NCI-H69 (cell line): ENCODE data around the gene ZNF180.
A peak's percentile ranks its signal among the peaks of the same experiment; 100 is the strongest.
"Not testable (repeated sequence)": the region's sequence is repeated elsewhere in the genome, so short reads cannot be mapped to it uniquely, and the experiment has no call there.

Experiments used
- DNase-seq: peaks from one replicate; lab custom pipeline; 2025; lab: John Stamatoyannopoulos, UW

The ZNF180 gene

DNA sequence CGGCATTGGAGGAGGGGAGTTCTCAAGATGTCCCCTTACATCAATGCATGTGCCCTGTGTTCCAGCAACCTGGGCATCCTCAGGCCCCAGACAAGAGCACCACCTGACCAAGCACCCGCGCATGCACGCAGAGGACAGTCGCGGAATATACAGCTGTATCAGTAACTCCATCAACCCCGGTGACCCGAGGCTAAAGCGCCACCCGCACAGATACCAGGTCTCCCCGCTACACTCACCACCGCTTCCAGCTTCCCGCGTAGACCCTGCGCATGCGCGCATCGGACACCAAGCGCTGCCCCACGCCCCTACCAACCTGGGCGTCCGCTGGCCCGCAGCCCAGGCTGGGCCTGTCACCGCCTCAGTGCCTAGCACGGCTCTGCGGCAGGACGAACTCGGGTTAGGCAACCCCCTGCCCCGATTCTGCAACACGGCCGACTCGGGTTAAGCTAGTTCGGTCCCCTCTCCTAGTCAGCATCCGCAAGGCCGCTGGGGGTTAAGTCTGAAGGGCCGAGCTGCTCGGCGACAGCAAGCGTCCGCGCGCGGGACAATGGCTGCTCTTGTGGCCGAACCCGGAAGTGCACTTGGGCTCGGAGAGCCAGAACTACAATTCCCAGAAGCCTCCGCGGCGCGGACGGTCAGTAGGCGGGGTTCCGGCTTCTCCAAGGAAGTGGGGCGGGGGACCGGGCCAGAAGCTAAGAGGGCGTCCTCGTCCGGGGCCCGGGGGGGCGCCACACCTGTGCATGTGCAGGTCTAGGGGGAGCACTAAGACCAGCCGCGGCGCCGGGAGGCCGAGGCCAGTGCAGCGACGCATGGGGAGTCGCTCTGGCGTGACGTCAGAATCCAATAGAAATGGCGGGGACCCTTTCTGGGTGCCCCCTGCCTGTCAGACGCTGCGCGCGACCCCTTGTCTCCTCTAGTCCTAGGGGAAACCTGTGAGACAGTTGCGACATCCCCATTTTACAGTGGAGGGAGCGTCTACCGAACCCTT is at the start of gene ZNF180:
Gene ZNF180 (minus strand): TSS at position 561 of the 988 bp plus-strand sequence. CDS start 3,188 bp downstream, outside the sequence.
- DNase-seq = peak; percentile 99

DNA sequence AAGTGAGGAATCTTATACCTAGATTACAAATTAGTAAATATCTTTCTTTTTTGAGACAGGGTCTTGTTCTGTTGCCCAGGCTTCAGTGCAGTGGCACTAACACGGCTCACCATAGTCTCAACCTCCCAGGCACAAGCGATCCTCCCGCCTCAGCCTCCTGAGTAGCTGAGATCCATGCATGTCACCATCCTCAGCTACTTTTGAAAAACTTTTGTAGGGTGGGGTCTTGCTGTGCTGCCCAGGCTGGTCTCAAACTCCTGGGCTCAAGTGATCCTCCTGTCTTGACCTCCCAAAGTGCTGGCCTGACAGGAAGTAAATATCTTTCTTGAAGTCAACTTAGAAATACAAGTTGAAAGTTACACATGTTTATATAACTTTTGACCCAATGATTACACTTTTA is 49.2 kb upstream of the ZNF180 start:
- DNase-seq = no peak

DNA sequence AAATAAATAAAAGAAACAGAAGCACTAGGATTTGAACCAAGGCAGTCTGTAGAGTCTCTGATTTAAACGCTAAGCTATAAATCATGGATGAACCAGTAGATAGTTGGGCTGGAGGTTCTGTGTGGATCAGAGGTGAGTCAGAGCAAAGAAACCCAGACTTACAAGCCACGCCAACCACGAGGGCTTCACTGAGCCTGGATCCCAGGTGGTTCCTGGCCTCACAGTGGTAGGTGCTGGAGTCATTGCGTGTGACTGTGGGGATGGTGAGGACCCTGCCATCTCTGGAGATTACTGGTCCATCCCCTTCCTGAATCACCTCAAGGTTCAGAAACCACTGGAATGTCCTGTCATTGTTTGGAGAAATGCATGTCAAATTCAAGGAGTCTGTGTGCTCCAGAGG is 48.4 kb upstream of the ZNF180 start:
- DNase-seq = no peak

DNA sequence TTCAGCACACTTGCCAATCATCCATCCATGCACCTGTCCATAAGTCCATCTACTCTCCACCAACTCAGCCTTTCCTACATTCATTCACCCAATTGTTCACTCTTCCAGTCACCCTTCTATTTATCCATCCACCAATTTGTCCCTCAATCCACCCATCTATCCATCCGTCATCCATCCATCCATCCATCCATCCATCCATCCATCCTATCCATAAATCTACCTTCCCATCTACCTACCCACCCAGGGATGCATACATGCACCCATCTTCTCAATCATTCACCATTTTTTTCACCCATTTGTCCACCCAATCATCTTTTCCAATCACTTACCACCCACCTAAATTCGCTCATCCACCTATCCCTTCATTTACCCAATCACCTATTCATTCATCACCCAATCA is 43.7 kb upstream of the ZNF180 start:
- no peak for DNase-seq

DNA sequence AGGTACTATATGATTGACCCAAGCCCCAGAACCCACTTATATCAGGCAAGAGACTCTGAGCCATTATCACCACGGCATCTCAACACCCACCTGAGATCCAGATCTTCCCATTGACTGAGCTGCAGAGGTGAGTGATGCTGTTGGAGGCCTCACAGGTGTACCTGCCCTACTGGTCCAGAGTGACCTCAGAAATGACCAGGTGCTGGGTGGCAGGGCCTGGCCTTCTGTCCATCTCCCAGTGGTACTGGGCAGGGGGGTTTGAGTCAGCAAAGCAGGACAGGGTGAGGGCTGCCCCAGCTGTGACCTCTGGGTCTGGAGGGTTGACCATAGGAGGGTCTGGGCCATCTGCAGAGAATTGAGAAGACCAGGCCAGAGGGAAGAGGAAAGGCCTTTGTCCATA is 42.3 kb upstream of the ZNF180 start:
- no peak for DNase-seq

DNA sequence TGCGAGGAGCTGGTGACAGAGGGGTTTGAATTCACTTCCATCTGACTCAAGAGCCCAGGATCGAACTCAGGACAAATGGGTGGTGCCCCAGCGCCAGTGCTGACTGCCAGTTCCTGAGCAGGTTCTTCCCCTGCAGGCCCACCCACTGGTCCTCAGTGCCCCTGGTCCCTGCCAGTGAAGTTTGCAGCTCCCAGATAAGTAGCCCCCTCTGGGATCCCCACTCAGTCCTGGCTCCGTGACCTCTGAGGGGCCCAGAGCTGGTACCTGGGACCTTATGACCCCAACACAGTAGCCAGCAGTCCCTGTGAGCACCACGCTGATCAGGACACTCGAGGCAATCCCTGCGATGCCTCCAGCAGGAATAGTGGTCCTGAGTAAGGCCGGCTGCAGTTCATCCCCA is 40.4 kb upstream of the ZNF180 start:
- DNase-seq = no peak

DNA sequence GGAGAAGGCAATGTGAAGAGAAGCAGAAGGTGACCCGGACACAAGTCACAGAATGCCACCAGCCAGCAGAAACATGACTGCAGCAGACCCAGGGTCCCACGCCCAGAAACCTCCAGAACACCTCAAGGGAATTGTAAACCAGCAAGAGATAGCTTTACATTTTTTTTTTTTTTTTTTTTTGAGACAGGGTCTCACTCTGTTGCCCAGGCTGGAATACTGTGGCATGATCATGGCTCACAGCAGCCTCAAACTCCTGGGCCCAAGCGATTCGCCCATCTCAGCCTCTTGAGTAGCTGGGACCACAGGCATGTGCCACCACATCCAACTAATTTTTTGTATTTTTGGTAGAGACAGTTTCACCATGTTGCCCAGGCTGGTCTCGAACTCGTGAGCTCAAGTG is 39.7 kb upstream of the ZNF180 start:
- no peak for DNase-seq

DNA sequence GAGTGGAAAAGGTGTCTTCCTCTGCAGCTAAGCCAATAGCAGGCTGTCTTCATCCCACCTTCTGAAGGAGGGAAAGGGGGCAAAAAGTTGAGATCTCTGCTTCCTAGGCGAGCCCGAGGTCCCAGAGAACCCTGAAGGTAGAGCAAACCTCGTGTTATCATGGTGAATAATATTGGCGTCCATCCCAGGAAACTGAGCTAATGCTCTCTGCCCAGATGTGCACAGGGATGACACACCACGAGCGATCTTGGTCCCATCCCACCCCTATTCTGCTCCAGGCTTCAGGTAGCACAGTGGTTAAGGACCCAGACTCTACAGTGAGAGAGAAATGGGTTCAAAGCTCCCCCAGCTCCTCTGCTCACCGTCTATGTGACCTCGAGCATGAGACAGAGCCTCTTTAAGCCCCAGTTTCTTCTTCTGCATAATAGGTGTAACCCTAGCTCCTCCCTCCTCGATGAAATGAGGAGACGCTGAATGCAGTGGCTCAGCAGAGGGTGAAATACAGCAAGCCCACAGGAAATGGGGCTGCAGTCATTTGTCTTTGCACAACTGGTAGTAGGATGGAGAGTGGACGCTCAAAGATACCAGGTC is 39.0 kb upstream of the ZNF180 start:
- no peak for DNase-seq

DNA sequence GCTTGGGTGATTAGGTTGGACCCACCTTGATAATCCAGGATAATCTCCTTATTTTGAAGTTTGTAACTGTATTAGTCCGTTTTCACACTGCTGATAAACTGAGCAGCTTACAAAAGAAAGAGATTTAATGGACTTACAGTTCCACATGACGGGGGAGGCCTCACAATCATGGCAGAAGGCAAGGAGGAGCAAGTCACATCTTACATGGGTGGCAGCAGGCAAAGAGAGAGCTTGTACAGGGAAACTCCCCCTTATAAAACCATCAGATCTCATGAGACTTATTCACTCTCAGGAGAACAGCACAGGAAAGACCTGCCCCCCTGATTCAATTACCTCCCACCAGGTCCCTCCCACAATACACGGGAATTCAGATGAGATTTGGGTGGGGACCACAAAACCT is 35.0 kb upstream of the ZNF180 start:
- DNase-seq = not testable (repeated sequence)

DNA sequence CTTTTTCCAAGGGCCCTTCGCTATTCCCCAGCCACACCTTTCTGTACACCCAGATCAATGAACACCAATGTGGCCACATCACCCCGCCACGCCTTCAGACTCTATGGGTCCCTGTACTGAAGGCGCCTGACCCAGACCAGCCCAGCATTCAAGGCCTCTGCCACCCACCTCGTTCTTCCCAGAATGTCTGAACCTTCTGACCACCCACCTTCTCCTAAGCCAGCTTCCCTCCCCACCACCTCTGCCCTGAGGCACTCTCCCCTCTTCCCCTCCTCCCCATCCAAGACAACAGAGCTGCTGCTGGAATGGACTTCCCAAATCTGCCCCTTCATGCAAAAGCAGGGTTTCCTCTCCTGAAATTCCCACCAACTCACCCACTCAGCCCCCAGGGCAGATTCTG is 32.5 kb upstream of the ZNF180 start:
- DNase-seq = no peak

DNA sequence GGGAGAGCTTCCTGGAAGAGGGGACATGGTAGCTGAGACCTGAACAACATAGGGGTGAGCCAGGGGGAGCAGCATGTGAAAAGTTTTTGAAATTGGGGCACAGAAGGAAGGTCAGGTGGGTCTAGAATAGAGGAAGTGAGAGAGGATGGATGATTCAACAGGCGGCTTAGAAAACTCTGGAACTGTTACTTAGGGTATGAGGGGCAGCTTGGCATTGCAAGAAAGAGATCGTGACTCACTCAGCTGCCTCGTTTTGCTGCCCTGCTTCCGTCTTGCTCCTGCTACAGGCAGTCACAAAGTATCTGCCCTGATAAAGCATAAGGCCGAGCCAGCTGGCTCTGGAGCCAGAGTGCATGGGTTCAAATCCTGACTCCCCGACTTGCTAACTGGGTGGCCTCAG is 30.5 kb upstream of the ZNF180 start:
- DNase-seq = no peak

DNA sequence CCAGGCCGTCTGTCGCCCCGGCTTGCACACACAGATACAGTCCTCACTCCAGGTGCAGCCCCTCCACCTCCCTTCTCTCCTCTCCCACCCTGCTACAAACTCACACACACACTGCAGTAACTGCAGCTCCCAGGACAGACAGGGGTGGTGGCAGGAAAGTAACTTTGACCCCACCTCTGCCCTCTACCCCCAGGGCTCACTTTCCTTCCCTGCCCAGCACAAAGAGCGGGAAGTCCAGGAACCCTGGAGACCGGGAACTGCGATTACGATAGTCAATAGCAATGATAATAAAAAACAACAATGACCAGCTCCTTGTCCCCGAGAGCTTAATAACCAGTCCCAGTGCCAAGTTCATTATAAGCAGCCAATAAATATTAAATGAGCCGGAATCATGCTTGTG is 29.2 kb upstream of the ZNF180 start, which contains the start of gene CEACAM20:
Gene CEACAM20 (minus strand): TSS at position 140 of the 400 bp plus-strand sequence. CDS start 166 bp downstream, outside the sequence.
- peak; percentile 42 for DNase-seq

DNA sequence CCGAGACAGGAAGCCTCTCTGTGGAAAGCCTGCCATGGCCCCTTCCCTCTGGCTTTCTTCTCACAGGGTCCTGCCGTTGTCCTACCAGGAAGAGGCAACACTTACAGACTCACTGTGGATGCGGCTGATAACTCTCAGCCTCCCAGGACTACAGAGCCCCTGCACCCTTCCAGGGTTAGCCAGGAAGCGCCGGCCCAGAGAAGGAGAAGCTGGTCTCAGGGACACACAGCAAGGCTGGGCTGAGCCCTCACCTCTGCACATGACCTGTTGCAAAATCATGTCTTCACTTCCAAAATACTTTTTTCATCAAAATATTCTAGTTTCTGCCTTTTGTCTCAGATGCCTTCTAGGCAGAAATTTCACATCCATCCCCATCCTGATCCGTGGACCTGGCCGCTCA is 27.2 kb upstream of the ZNF180 start:
- no peak for DNase-seq

DNA sequence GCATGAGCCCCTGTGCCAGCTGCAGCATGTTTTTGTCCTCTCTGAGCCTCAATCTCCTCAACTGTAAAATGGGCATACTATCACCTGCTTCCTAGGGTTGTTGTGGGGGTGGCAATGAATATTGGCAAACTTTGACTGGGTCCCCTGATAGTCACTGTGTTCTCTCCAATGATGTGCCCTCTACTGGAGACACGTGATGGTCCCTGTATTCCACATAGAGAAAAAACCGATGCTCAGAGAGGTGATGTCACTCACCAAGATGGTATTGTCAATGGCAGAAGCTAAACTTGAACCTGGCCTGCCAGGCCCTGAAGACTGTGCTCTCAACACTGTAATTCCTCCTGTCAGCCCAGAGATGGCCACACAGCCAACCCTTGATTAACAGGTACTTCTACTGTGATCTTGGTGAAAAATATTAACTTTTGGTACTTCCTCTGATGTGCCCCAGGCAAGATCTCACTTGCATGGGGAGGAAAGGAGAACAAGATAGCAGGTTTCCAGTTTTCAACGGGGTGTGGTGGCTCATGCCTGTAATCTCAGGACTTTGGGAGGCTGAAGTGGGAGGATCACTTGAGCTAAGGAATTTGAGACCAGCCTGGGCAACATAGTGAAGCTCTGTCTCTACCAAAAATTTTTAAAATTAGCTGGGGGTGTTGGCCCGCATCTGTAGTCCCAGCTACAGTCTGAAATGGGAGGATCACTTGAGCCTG is 25.6 kb upstream of the ZNF180 start:
- DNase-seq = no peak

DNA sequence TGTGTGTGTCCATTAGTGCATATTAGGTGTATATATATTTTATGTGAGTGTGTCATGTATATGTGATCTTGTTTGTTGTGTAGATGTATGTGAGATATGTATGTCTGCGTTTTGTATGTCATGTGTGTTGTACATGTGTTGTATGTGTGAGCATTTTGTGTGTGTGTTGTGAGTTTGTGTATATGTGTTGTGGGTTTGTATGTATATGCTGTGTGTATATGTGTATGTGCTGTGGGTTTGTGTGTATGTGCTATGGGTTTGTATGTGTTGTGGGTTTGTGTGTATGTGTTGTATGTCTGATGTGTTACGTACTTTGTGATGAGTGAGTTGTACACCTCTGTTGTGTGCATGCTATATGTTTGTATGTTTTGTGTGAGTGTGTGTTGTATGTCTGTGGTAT is 21.0 kb upstream of the ZNF180 start:
- DNase-seq = no peak

DNA sequence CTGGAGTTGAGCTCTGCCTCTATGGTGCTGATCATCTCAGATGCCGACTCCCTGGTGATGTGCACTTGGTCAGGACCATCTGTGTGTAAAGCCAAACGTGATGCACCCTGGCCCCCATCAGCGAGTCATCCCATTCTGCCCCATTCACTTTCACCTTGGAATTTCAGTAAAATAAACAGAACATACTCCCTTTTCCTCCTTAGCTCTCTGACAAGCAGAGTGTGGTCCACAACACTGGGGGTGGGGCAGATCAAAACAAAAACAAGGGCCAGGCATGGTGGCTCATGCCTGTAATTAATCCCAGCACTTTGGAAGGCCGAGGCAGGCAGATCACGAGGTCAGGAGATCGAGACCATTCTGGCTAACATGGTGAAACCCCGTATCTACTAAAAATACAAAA is 16.8 kb upstream of the ZNF180 start:
- no peak for DNase-seq

DNA sequence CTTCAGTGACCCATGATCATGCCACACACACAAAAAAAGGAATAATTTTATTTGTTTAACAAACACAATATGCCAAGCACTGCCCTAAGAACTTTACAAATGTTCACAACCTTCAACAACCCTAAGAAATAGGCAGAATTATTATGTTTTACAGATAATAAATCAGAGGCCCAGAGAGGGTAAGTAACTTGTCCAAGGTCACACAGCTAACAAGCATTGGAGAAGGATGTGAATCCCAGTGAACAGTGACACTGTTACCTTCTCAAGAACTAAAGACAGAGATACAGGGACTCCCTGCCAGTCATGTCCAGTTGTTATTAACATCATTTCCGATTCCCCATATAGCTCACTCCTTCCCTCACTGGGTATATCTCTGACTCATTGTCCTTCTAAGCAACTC is 15.6 kb upstream of the ZNF180 start:
- DNase-seq = no peak

DNA sequence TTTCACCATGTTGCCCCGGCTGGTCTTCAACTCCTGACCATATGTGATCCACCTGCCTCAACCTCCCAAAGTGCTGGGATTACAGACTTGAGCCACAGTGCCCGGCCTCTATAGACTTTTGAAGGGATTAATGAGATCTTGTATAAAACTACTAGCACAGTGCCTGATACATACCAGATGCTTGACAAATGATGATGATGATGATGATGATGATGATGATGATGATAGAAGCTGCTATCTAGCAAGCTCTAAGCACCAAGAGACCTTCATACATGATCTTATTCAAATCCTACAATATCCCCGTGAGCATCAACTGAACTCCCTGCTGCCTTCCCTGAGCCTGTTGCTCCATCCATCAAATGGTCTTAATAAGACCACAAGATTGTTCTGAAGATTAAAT is 14.7 kb upstream of the ZNF180 start:
- DNase-seq = no peak

DNA sequence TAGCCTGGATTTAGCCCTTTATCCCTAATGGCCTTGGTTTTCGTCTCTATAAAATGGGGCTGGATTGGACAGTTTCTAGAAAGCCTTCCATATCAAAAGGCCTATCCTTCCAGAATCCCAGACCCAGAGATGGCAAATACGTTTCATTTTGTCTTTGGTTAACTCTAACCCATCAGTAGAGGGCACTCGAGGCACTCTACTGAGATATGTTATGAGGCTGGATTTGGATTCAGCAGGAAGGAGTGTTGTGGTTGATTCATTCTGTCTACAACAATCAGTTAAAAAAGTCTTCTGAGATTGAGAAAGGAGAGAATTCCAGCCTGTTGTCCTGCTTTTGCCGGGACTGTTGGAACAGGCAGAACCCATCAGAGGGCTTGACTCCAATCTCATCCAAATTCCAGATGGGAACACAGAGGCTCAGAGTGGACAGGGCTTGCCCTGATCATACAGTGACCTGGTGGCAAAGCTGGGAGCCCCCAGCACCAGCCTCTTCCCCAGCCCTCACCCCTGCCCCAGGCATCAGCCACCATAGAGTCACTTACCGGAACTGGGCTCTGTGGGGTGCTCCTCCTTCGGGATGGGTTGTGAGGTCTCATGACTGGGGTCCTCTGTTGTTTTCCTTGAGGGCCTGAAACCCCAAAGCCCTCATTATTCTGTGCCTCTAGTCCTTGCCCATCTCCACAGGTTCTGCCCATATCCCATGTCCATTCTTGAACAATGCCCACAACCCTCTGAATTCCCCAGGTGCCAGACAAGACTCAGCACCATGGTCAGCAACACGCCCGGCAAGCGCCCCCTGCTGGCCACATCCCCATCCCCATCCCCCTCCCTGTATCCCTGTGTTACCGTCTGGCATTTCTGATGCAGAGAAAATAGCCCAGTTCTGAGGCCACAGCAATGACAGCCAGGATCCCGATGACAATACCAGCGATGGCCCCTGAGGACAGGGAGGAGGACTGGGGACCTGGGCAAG is 12.3 kb upstream of the ZNF180 start:
- DNase-seq = peak; percentile 57

DNA sequence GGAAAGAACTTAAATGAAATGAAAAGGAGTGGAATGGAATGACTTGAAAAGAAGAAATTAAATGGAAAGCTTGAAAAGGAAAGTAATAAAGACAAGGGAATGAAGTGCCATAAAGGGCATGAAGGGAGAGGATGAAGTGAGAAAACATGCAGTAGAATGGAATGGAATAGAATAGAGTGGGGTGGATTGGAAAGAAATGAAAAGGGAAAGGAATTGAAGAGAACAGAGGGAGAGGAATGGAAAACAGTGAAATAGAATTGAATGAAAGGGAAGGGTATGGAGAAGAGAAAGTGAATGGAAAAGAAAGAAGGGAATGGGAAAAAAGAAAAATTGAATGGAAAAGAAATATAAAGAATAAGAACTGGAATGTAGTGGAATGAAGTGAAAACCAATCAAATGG is 9.2 kb upstream of the ZNF180 start:
- no peak for DNase-seq

DNA sequence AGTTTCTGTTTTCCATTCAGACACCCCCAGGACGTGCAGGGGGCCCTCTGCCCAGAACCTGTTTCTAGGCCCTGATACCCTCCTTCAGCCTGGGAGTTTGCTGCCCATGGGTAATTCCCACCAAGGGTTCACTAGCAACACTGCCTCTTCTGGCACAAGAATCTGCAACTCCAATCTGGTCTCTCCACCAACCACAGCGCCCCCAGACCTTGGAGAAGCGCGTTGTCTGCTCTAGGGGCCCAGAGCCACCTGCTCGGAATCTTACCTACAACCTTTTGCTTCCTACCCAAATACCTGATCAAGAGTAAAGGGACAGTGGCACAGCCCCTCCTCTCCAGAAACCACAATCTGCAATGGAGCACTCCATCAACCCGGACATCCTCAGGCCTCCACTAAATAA is 763 bp downstream of the ZNF180 start:
- peak; percentile 31 for DNase-seq

DNA sequence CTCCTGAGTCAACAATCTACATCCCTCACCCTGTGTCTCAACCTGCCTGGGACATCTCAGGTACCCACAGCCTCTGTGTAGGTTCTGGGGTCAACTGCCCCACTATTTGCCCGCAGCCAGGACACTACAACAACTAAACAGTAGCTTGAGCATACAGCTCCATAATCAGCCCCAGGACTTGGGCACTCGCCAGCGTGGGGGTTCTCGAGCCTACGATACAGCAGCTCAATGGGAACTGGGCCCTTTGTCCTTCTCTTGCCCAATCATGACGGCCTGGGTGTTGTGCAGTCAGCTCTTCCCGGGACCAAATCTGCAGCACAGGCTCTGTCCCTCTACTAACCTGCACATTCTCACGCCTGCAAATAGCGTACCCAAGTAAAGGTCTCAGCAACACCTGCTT is 1.3 kb downstream of the ZNF180 start:
- DNase-seq = no peak
